PC-3 (cell line): Measurements from ENCODE around the gene JAKMIP1.

Experiments used
- EZH2 ChIP-seq: fragments of 300-600 bp; sonication (generic); IDR thresholded peaks from one replicate; pipeline ENCODE4 v1.6.1; 2017; ENCODE audit warnings: antibody characterized with exemption, mild to moderate bottlenecking, low read length; ENCODE audit not compliant: unreplicated experiment
- EZH2phosphoT487 ChIP-seq: fragments of 300-600 bp; sonication (generic); IDR thresholded peaks from 2 replicates; pipeline ENCODE4 v1.6.1; 2018; ENCODE audit warnings: mild to moderate bottlenecking, antibody characterized with exemption, low read length, borderline replicate concordance
- TF ChIP-seq, protein P1 (sequence below): fragments of 300-600 bp; sonication (generic); conservative IDR thresholded peaks from 2 replicates; pipeline ENCODE4 v1.5.1; 2017; ENCODE audit warnings: antibody characterized with exemption, low read depth, mild to moderate bottlenecking, low read length

DNA sequence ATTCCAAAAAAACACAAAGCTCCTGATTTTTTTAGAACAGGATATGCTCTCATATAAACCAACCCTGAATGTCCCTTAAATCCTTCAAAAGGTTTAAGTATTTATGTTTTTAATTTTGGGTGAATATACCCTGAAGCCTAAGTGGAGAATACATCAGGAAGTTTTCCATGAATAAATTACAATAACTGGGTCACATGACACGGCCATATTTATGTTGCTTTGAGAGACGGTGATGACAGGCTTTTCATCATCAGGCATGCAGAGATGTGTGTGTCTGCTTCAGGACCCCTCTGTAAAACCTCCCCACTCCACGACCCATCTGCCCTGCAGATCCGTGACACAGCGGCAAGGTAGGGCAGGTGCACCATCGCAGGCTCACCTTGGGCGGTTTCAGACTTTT, 121.8 kb downstream of the JAKMIP1 start:
- TF ChIP-seq, protein P1, sequence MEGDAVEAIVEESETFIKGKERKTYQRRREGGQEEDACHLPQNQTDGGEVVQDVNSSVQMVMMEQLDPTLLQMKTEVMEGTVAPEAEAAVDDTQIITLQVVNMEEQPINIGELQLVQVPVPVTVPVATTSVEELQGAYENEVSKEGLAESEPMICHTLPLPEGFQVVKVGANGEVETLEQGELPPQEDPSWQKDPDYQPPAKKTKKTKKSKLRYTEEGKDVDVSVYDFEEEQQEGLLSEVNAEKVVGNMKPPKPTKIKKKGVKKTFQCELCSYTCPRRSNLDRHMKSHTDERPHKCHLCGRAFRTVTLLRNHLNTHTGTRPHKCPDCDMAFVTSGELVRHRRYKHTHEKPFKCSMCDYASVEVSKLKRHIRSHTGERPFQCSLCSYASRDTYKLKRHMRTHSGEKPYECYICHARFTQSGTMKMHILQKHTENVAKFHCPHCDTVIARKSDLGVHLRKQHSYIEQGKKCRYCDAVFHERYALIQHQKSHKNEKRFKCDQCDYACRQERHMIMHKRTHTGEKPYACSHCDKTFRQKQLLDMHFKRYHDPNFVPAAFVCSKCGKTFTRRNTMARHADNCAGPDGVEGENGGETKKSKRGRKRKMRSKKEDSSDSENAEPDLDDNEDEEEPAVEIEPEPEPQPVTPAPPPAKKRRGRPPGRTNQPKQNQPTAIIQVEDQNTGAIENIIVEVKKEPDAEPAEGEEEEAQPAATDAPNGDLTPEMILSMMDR, result no peak
- TF ChIP-seq EZH2phosphoT487, result no peak
- no peak for TF ChIP-seq EZH2
